Adipocyte (in vitro differentiated cells): ENCODE results near the gene MEX3A.
"Not testable (repeated sequence)": the region's sequence is repeated elsewhere in the genome, so short reads cannot be mapped to it uniquely, and the experiment has no call there.

Source experiments
- DNase-seq: peaks from one replicate; pipeline ENCODE4 v3.0.0-alpha.2; 2015; ENCODE audit warnings: low read depth
- H3K27me3 ChIP-seq: replicated peaks from 2 replicates; pipeline ENCODE4 v1.7.0; 2013; ENCODE audit warnings: mild to moderate bottlenecking, low read length, moderate library complexity; ENCODE audit not compliant: control insufficient read depth, insufficient read depth
- H3K36me3 ChIP-seq: 2 replicates; pipeline ENCODE4 v1.7.0; 2013; ENCODE audit warnings: low read length, mild to moderate bottlenecking, moderate library complexity; ENCODE audit not compliant: control insufficient read depth, insufficient read depth, severe bottlenecking
- H3K4me1 ChIP-seq: 2 replicates; pipeline ENCODE4 v1.7.0; 2013; ENCODE audit warnings: mild to moderate bottlenecking, low read length, moderate library complexity; ENCODE audit not compliant: control insufficient read depth, insufficient read depth
- H3K4me3 ChIP-seq: 2 replicates; pipeline ENCODE4 v1.7.0; 2013; ENCODE audit warnings: mild to moderate bottlenecking, low read length, moderate library complexity
- H3K9ac ChIP-seq: 2 replicates; pipeline ENCODE4 v1.7.0; 2013; ENCODE audit warnings: mild to moderate bottlenecking, low read length, moderate library complexity
- H3K9me3 ChIP-seq: 2 replicates; pipeline ENCODE4 v1.7.0; 2013; ENCODE audit warnings: mild to moderate bottlenecking, low read length, moderate library complexity; ENCODE audit not compliant: control insufficient read depth

The MEX3A gene

GRCh38 chr1:156050376-156050775, 31.9 kb downstream of the MEX3A start:
- Histone ChIP-seq H3K27me3 (no peaks in the 10 kb centered on the region), H3K9me3 (no peaks in the 10 kb centered on the region), H3K36me3 (peaks cover 11% of the 10 kb centered on the region), H3K9ac (no peak overlapping the region), H3K4me3 (no peak overlapping the region), H3K4me1 (peaks cover under 1% of the 10 kb centered on the region)
- DNase-seq: peak; percentile 20

- no peaks in the 10 kb centered on the region for H3K4me1 ChIP-seq
- H3K9me3 ChIP-seq: no peaks in the 10 kb centered on the region
- H3K36me3 ChIP-seq: peaks cover 16% of the 10 kb centered on the region
- no peaks in the 10 kb centered on the region for H3K27me3 ChIP-seq
- no peak overlapping the region for H3K9ac ChIP-seq
- no peak for DNase-seq
- no peak overlapping the region for H3K4me3 ChIP-seq
These were observed 33.5 kb downstream of the MEX3A start for GRCh38 chr1:156048663-156049258.

- peaks cover 39% of the 10 kb centered on the region for H3K36me3 ChIP-seq
These were observed 37.2 kb downstream of the MEX3A start for GRCh38 chr1:156045076-156045475.

GRCh38 chr1:156042828-156043227, 39.4 kb downstream of the MEX3A start:
- no peaks in the 10 kb centered on the region for H3K27me3 ChIP-seq
- H3K4me1 ChIP-seq: no peaks in the 10 kb centered on the region
- no peak overlapping the region for H3K4me3 ChIP-seq
- H3K36me3 ChIP-seq: peaks cover 30% of the 10 kb centered on the region
- H3K9ac ChIP-seq: no peak overlapping the region
- DNase-seq: no peak
- H3K9me3 ChIP-seq: no peaks in the 10 kb centered on the region

More at GRCh38 chr1:156045076-156045475, 37.2 kb downstream of the MEX3A start:
- Histone ChIP-seq H3K9me3 (no peaks in the 10 kb centered on the region), H3K4me1 (no peaks in the 10 kb centered on the region), H3K9ac (no peak overlapping the region), H3K4me3 (no peak overlapping the region), H3K27me3 (no peaks in the 10 kb centered on the region)
- no peak for DNase-seq

- H3K36me3 ChIP-seq, H3K27me3 ChIP-seq, H3K4me1 ChIP-seq, H3K9me3 ChIP-seq, H3K4me3 ChIP-seq, H3K9ac ChIP-seq, DNase-seq: not testable (repeated sequence)
These were observed 47.3 kb downstream of the MEX3A start for GRCh38 chr1:156034991-156035390.

GRCh38 chr1:156033011-156033410, 49.3 kb downstream of the MEX3A start:
- DNase-seq: no peak
- Histone ChIP-seq H3K4me3 (no peak overlapping the region), H3K9ac (no peak overlapping the region), H3K9me3 (no peaks in the 10 kb centered on the region), H3K4me1 (no peaks in the 10 kb centered on the region), H3K36me3 (peaks cover 6% of the 10 kb centered on the region), H3K27me3 (no peaks in the 10 kb centered on the region)

GRCh38 chr1:156026588-156026987, 55.7 kb downstream of the MEX3A start:
- Histone ChIP-seq H3K36me3 (no peaks in the 10 kb centered on the region), H3K4me1 (no peaks in the 10 kb centered on the region), H3K9ac (no peak overlapping the region), H3K9me3 (no peaks in the 10 kb centered on the region), H3K27me3 (no peaks in the 10 kb centered on the region), H3K4me3 (no peak overlapping the region)
- no peak for DNase-seq

- Histone ChIP-seq H3K27me3 (no peaks in the 10 kb centered on the region), H3K4me1 (no peaks in the 10 kb centered on the region), H3K9me3 (no peaks in the 10 kb centered on the region), H3K9ac (no peak overlapping the region), H3K36me3 (no peaks in the 10 kb centered on the region), H3K4me3 (no peak overlapping the region)
- DNase-seq: peak; percentile 61
These were observed 56.4 kb downstream of the MEX3A start for GRCh38 chr1:156025876-156026275.

- Histone ChIP-seq H3K36me3 (no peaks in the 10 kb centered on the region), H3K9ac (no peak overlapping the region), H3K27me3 (no peaks in the 10 kb centered on the region), H3K4me3 (no peak overlapping the region), H3K4me1 (peaks cover 2% of the 10 kb centered on the region), H3K9me3 (no peaks in the 10 kb centered on the region)
- DNase-seq: no peak
These were observed 57.5 kb downstream of the MEX3A start for GRCh38 chr1:156024801-156025200.
